Measurements from ENCODE around the gene STEEP1.

STEEP1 gene

DNA sequence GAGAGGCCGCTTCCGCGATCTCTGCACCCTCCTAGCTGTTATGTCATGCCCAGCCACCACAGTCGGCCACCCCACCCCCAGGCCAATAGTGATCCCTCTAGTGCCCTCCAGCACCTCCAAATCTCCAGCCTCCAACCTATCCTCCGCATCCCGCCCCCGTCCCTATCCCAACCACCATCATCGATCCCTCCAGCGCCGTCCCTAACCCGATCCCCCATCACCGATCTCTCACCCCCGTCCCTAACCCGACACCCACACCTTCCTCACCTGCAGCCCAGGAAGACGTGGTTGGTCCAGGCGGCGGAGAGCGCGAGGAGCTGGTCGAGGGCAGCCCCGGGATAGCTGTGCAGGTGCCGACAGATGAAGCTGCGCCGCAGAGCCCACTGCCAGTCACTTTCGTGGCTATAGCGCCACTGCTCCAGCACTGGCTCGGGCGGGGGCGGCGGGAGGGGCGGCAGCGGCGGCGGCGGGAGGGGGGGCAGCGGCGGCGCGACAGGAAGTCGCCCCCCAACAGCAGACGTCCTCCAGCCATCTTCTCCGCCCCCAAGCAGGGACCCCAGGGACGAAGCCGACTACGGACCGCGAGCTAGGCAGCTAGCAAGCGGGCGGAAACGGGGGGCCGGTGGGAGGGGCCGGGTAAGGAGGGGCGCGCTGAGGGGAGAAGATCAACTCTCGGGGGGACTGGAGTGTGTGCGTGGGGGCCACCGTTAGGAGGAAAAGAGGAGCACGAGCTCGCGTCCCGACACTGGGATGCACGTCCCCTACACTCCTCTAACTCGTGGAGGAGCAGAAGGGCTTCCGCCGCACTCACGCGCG lies 40.5 kb upstream of the STEEP1 start:
- Histone ChIP-seq H3K36me3 (ENCODE audit: low read depth) (no peaks in the 10 kb centered on the region), H3K4me1 (ENCODE audit: insufficient read depth, poor library complexity, severe bottlenecking) (peaks cover 5% of the 10 kb centered on the region), H3K9me3 (ENCODE audit: severe bottlenecking) (no peaks in the 10 kb centered on the region), H3K4me3 (ENCODE audit: severe bottlenecking) (peak overlapping the region; percentile 68), H3K27ac (ENCODE audit: poor library complexity, severe bottlenecking) (peak overlapping the region; percentile 51), H3K27me3 (ENCODE audit: insufficient read depth, poor library complexity, severe bottlenecking) (no peaks in the 10 kb centered on the region)
- ATAC-seq (ENCODE audit: low read depth) = peak; percentile 51
- DNase-seq (ENCODE audit: low spot score) = no peak
- TF ChIP-seq, protein P1, sequence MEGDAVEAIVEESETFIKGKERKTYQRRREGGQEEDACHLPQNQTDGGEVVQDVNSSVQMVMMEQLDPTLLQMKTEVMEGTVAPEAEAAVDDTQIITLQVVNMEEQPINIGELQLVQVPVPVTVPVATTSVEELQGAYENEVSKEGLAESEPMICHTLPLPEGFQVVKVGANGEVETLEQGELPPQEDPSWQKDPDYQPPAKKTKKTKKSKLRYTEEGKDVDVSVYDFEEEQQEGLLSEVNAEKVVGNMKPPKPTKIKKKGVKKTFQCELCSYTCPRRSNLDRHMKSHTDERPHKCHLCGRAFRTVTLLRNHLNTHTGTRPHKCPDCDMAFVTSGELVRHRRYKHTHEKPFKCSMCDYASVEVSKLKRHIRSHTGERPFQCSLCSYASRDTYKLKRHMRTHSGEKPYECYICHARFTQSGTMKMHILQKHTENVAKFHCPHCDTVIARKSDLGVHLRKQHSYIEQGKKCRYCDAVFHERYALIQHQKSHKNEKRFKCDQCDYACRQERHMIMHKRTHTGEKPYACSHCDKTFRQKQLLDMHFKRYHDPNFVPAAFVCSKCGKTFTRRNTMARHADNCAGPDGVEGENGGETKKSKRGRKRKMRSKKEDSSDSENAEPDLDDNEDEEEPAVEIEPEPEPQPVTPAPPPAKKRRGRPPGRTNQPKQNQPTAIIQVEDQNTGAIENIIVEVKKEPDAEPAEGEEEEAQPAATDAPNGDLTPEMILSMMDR (IDR thresholded peaks at IDR 0.05; ENCODE audit: poor library complexity, severe bottlenecking) = no peak

DNA sequence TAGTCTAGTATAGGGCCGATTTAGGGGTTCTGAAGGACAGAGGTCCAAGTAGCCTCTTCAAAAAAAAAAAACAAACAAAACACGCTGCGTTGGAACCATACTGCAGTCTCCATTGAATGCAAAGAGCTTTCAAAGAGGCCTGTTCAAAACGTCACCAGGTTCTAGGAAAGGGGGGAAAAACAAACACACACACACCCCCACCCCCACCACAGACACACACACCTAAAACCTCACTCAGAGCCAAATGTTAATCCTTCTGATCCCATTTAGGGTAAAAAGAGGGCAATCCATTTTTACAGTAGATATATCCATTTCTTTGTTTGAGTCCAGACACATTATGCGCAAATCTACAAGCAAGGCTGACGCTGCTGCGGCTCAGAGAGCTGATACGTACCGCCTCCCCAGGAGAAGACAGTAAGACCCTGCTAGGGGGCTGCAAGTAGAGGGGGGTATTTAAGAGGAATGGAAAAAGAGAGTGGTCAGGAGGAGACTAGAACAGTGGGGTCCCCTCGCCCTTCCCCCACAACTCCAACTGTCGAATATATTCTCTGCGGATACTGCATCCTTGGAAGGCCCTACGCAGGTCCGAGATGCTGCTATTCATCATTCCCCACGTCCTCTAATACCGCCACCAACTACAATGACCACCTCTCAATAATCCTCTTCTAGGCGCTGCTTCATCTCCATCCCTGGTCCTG lies 39.7 kb upstream of the STEEP1 start:
- Histone ChIP-seq H3K27me3 (ENCODE audit: insufficient read depth, poor library complexity, severe bottlenecking) (no peaks in the 10 kb centered on the region), H3K9me3 (ENCODE audit: severe bottlenecking) (no peaks in the 10 kb centered on the region), H3K27ac (ENCODE audit: poor library complexity, severe bottlenecking) (peak overlapping the region; percentile 51), H3K4me1 (ENCODE audit: insufficient read depth, poor library complexity, severe bottlenecking) (peaks cover 5% of the 10 kb centered on the region), H3K36me3 (ENCODE audit: low read depth) (no peaks in the 10 kb centered on the region), H3K4me3 (ENCODE audit: severe bottlenecking) (peak overlapping the region; percentile 68)
- TF ChIP-seq, protein P1 (IDR thresholded peaks at IDR 0.05; ENCODE audit: poor library complexity, severe bottlenecking) = no peak
- DNase-seq (ENCODE audit: low spot score) = no peak
- ATAC-seq (ENCODE audit: low read depth) = no peak

DNA sequence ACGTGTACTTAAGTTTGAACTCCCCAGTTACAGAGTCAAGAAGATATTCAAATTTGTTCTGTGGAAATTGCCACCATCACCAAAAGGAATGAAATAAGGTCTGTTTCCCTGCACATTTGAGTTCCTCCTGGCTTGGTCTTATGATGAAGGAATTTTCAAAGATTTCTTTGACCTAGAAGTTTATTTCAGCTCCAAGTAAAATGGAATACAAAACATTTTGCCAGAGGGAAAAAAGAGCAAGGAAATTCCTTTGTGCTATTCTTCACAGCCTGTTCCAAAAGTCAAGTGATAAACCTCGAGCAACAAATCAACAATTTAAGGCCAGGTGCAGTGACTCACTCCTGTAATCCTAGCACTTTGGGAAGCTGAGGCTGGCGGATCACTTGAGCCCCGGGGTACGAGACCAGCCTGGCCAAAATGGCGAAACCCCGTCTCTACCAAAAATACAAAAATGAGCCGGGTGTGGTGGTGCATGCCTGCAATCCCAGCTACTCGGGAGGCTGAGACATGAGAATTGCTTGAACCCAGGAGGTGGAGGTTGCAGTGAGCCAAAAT lies 37.6 kb upstream of the STEEP1 start:
- no peaks in the 10 kb centered on the region for H3K36me3 ChIP-seq (ENCODE audit: low read depth)
- no peak overlapping the region for H3K4me3 ChIP-seq (ENCODE audit: severe bottlenecking)
- TF ChIP-seq, protein P1 (IDR thresholded peaks at IDR 0.05; ENCODE audit: poor library complexity, severe bottlenecking) = no peak
- H3K4me1 ChIP-seq (ENCODE audit: insufficient read depth, poor library complexity, severe bottlenecking) = peaks cover 5% of the 10 kb centered on the region
- ATAC-seq (ENCODE audit: low read depth) = no peak
- DNase-seq (ENCODE audit: low spot score) = no peak
- H3K27ac ChIP-seq (ENCODE audit: poor library complexity, severe bottlenecking) = no peak overlapping the region
- H3K9me3 ChIP-seq (ENCODE audit: severe bottlenecking) = no peaks in the 10 kb centered on the region
- no peaks in the 10 kb centered on the region for H3K27me3 ChIP-seq (ENCODE audit: insufficient read depth, poor library complexity, severe bottlenecking)

DNA sequence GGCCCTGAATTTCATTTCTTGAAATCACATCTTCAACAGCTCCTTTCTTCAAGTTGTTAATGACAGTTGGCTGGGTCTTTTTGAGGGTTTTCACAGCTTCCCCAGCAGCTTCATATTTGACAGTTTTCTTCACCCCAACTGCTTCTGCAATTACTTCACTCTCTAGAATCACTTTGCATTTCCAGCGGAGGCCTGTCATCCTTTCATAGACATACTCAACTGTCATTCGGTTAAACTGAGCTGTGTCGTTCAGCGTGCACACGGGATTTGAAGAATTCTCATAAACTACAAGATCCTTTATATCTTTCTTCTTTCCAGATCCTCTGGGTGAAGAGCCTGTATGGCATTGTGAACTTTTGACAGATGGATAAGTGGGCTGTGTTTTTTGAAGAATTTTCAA lies 24.6 kb upstream of the STEEP1 start:
- DNase-seq (ENCODE audit: low spot score) = no peak
- Histone ChIP-seq H3K27me3 (ENCODE audit: insufficient read depth, poor library complexity, severe bottlenecking) (no peaks in the 10 kb centered on the region), H3K9me3 (ENCODE audit: severe bottlenecking) (no peaks in the 10 kb centered on the region), H3K36me3 (ENCODE audit: low read depth) (peaks cover 35% of the 10 kb centered on the region), H3K27ac (ENCODE audit: poor library complexity, severe bottlenecking) (no peak overlapping the region), H3K4me3 (ENCODE audit: severe bottlenecking) (no peak overlapping the region), H3K4me1 (ENCODE audit: insufficient read depth, poor library complexity, severe bottlenecking) (no peaks in the 10 kb centered on the region)
- TF ChIP-seq, protein P1 (IDR thresholded peaks at IDR 0.05; ENCODE audit: poor library complexity, severe bottlenecking) = no peak
- no peak for ATAC-seq (ENCODE audit: low read depth)
